Right forelimb (tissue), 1 donor: Measurements from ENCODE around the gene CRB2.

Experiments used
- DNase-seq: peaks from one replicate; pipeline ENCODE4 v3.0.0-alpha.2; 2018

CRB2 gene

GRCh38 chr9:123424552-123425225, 68.7 kb downstream of the CRB2 start:
- peak; percentile 5 for DNase-seq

- peak; percentile 22 for DNase-seq
Measured at GRCh38 chr9:123425261-123425821, 69.3 kb downstream of the CRB2 start.

GRCh38 chr9:123425836-123426365, 69.9 kb downstream of the CRB2 start:
- DNase-seq, result peak; percentile 17

GRCh38 chr9:123426406-123426805, 70.4 kb downstream of the CRB2 start:
- peak; percentile 20 for DNase-seq
